DND-41 (cell line): ENCODE data around the gene MICAL2.

Source experiments
- ATAC-seq: fragments of 200-7000 bp; cut with Tn5 transposase; 3 replicates; pipeline ENCODE4 v1.9.1; 2021; ENCODE audit warnings: low read depth; ENCODE audit not compliant: insufficient read depth
- DNase-seq: peaks from one replicate; pipeline ENCODE4 v3.0.0-alpha.2; 2020
- H2AFZ ChIP-seq: 2 replicates; pipeline ENCODE4 v1.6.0; 2012; ENCODE audit warnings: low read depth, low read length
- H3K27ac ChIP-seq: 2 replicates; pipeline ENCODE4 v1.5.1; 2012; ENCODE audit warnings: low read length, inconsistent platforms
- H3K27me3 ChIP-seq: fragments of 200-600 bp; sonication (generic); 2 replicates; pipeline ENCODE4 v1.6.0; 2012; ENCODE audit warnings: low read length, mild to moderate bottlenecking, inconsistent platforms; ENCODE audit not compliant: insufficient read depth, poor library complexity
- H3K36me3 ChIP-seq: 2 replicates; pipeline ENCODE4 v1.5.1; 2012; ENCODE audit warnings: low read length, inconsistent platforms; ENCODE audit not compliant: insufficient read depth
- H3K4me1 ChIP-seq: 2 replicates; pipeline ENCODE4 v1.5.1; 2012; ENCODE audit warnings: mild to moderate bottlenecking, low read length; ENCODE audit not compliant: insufficient read depth
- H3K4me2 ChIP-seq: 2 replicates; pipeline ENCODE4 v1.6.0; 2012; ENCODE audit warnings: mild to moderate bottlenecking, moderate library complexity, low read length, inconsistent platforms; ENCODE audit not compliant: insufficient read depth
- H3K4me3 ChIP-seq, 2 experiments: fragments of 200-600 bp in 1 of 2; shearing (Covaris generic) in 1 of 2; 2 replicates each; pipeline ENCODE4 v1.5.1; 2012 to 2016; ENCODE audit warnings: inconsistent platforms in 2 of 2, low read length in 2 of 2, mild to moderate bottlenecking in 2 of 2, low read depth in 1 of 2, moderate library complexity in 1 of 2
- H3K79me2 ChIP-seq: 2 replicates; pipeline ENCODE4 v1.6.0; 2012; ENCODE audit warnings: low read length, inconsistent platforms; ENCODE audit not compliant: insufficient read depth
- H3K9ac ChIP-seq: 2 replicates; pipeline ENCODE4 v1.6.0; 2012; ENCODE audit warnings: low read depth, mild to moderate bottlenecking, inconsistent platforms, low read length, moderate library complexity
- H3K9me3 ChIP-seq: 2 replicates; pipeline ENCODE4 v1.5.1; 2012; ENCODE audit warnings: low read length, moderate library complexity, mild to moderate bottlenecking, inconsistent platforms; ENCODE audit not compliant: insufficient read depth, severe bottlenecking
- H4K20me1 ChIP-seq: 2 replicates; pipeline ENCODE4 v1.6.0; 2012; ENCODE audit warnings: low read length; ENCODE audit not compliant: insufficient read depth
- CTCF ChIP-seq: IDR thresholded peaks from 2 replicates; pipeline ENCODE4 v1.5.1; 2012; ENCODE audit warnings: borderline replicate concordance, low read length, moderate library complexity, mild to moderate bottlenecking; ENCODE audit not compliant: poor library complexity, severe bottlenecking; ENCODE audit errors: extremely low read depth
- EZH2 ChIP-seq: IDR thresholded peaks from 3 replicates; pipeline ENCODE4 v1.6.1; 2012; ENCODE audit warnings: borderline replicate concordance, low read depth, mild to moderate bottlenecking, moderate library complexity, low read length, inconsistent platforms; ENCODE audit not compliant: severe bottlenecking

Gene MICAL2

GRCh38 chr11:12166299-12167060 is 56.1 kb downstream of the MICAL2 start:
- Histone ChIP-seq H3K4me3 (no peak overlapping the region), H3K4me2 (no peak overlapping the region), H3K4me1 (no peaks in the 10 kb centered on the region), H3K9ac (no peak overlapping the region), H2AFZ (no peak overlapping the region), H3K36me3 (no peaks in the 10 kb centered on the region), H3K79me2 (no peaks in the 10 kb centered on the region), H4K20me1 (no peaks in the 10 kb centered on the region), H3K9me3 (no peaks in the 10 kb centered on the region), H3K27me3 (no peaks in the 10 kb centered on the region), H3K27ac (no peak overlapping the region)
- DNase-seq (no peak), ATAC-seq (no peak)
- TF ChIP-seq EZH2 (no peak), CTCF (no peak)

GRCh38 chr11:12167061-12168000 is 56.9 kb downstream of the MICAL2 start:
- DNase-seq (no peak), ATAC-seq (no peak)
- Histone ChIP-seq H3K4me3 (no peak overlapping the region), H3K9me3 (no peaks in the 10 kb centered on the region), H3K9ac (no peak overlapping the region), H3K36me3 (no peaks in the 10 kb centered on the region), H2AFZ (no peak overlapping the region), H3K4me2 (no peak overlapping the region), H3K27me3 (no peaks in the 10 kb centered on the region), H3K4me1 (no peaks in the 10 kb centered on the region), H3K79me2 (no peaks in the 10 kb centered on the region), H3K27ac (no peak overlapping the region), H4K20me1 (no peaks in the 10 kb centered on the region)
- TF ChIP-seq CTCF = no peak

GRCh38 chr11:12168114-12168513 is 57.7 kb downstream of the MICAL2 start:
- Histone ChIP-seq H3K36me3 (no peaks in the 10 kb centered on the region), H3K4me1 (no peaks in the 10 kb centered on the region), H3K27me3 (no peaks in the 10 kb centered on the region), H4K20me1 (no peaks in the 10 kb centered on the region), H3K4me3 (no peak overlapping the region), H3K27ac (no peak overlapping the region), H3K79me2 (no peaks in the 10 kb centered on the region), H3K9me3 (no peaks in the 10 kb centered on the region), H2AFZ (no peak overlapping the region), H3K9ac (no peak overlapping the region), H3K4me2 (no peak overlapping the region)
- DNase-seq (no peak), ATAC-seq (no peak)
- TF ChIP-seq EZH2 (no peak), CTCF (no peak)
